GM12878 (cell line): ENCODE results near the gene SLC4A5. TPM values are rescaled to one million over a fixed set of nuclear protein-coding genes. Genes with fewer than 3 reads are reported as not detected.

Experiments used
- ATAC-seq: fragments of 200-7000 bp; cut with Tn5 transposase; 3 replicates; pipeline ENCODE4 v1.9.1; 2020; ENCODE audit warnings: mild to moderate bottlenecking, moderate library complexity
- BruUV-seq: library from RNA; stranded (reverse); fragments of 400-500 nt; replicated peaks from 2 replicates; lab custom pipeline; 2021; lab: Mats Ljungman, UMichigan
- CTCF ChIA-PET: fragments of 300-600 bp; sonication (Branson Sonifier 250); formaldehyde crosslinking; extraction: SDS; loops from one replicate; lab custom pipeline; 2021; ENCODE audit warnings: inconsistent platforms; lab: Yijun Ruan, JAX
- POLR2A ChIA-PET: fragments of 350-600 bp; formaldehyde crosslinking; extraction: SDS; loops from one replicate; lab custom pipeline; 2021; ENCODE audit warnings: inconsistent platforms; lab: Charles Lee
- RAD21 ChIA-PET: fragments of 300-600 bp; sonication (Branson Sonifier 250); formaldehyde crosslinking; loops from one replicate; lab custom pipeline; 2023; ENCODE audit warnings: antibody characterized with exemption; ENCODE audit not compliant: unreplicated experiment; lab: Charles Lee
- SMC1A ChIA-PET: fragments of 300-600 bp; sonication (Branson Sonifier 250); formaldehyde crosslinking; loops from one replicate; lab custom pipeline; 2023; ENCODE audit not compliant: unreplicated experiment, uncharacterized antibody; lab: Charles Lee
- DNase-seq: peaks from one replicate; pipeline ENCODE4 v3.0.0-alpha.2; 2011; ENCODE audit warnings: low read depth, low spot score
- FAIRE-seq: peaks from 3 replicates; lab custom pipeline; 2011; peaks lifted over from hg19 to GRCh38; lab: Jason Lieb, UNC
- H2AFZ ChIP-seq: 2 replicates; pipeline ENCODE4 v1.6.0; 2011; ENCODE audit warnings: low read depth, low read length, control low read depth; ENCODE audit not compliant: control insufficient read depth
- H3K27ac ChIP-seq: 2 replicates; pipeline ENCODE4 v1.5.1; 2011; ENCODE audit warnings: control low read depth; ENCODE audit not compliant: control insufficient read depth, insufficient read depth
- H3K27me3 ChIP-seq, 2 experiments: replicated peaks in 1 of 2; 2 replicates each; pipeline versions ENCODE4 v1.6.0 to v1.6.1; 2011; ENCODE audit warnings: low read length in 1 of 2; ENCODE audit not compliant: control insufficient read depth in 2 of 2, insufficient read depth in 2 of 2
- H3K36me3 ChIP-seq, 2 experiments: 2 replicates each; pipeline ENCODE4 v1.5.1; 2011; ENCODE audit warnings: low read length in 1 of 2; ENCODE audit not compliant: control insufficient read depth in 2 of 2, insufficient read depth in 2 of 2
- H3K4me1 ChIP-seq: 2 replicates; pipeline ENCODE4 v1.6.1; 2011; ENCODE audit warnings: mild to moderate bottlenecking, low read length, moderate library complexity, mixed read lengths; ENCODE audit not compliant: control insufficient read depth, insufficient read depth
- H3K4me2 ChIP-seq: 2 replicates; pipeline ENCODE4 v1.6.0; 2011; ENCODE audit warnings: control low read depth; ENCODE audit not compliant: control insufficient read depth, insufficient read depth
- H3K4me3 ChIP-seq: fragments of 200-600 bp; sonication (generic); 2 replicates; pipeline ENCODE4 v1.5.1; 2016
- H3K79me2 ChIP-seq: 2 replicates; pipeline ENCODE4 v1.6.0; 2011; ENCODE audit warnings: low read length; ENCODE audit not compliant: control insufficient read depth, insufficient read depth
- H3K9ac ChIP-seq: 2 replicates; pipeline ENCODE4 v1.8.0; 2011; ENCODE audit warnings: low read length, control low read depth, mixed read lengths; ENCODE audit not compliant: control insufficient read depth, insufficient read depth
- H3K9me3 ChIP-seq: replicated peaks from 3 replicates; pipeline ENCODE4 v1.5.1; 2011; ENCODE audit warnings: mild to moderate bottlenecking, low read length; ENCODE audit not compliant: control insufficient read depth, insufficient read depth
- H4K20me1 ChIP-seq: 2 replicates; pipeline ENCODE4 v1.6.0; 2011; ENCODE audit not compliant: control insufficient read depth, insufficient read depth
- BCL11A ChIP-seq: IDR thresholded peaks from 2 replicates; pipeline ENCODE4 v1.6.1; 2011; ENCODE audit warnings: low read depth, low read length
- CREM ChIP-seq: IDR thresholded peaks from 2 replicates; pipeline ENCODE4 v1.6.1; 2014; ENCODE audit warnings: antibody characterized with exemption, low read depth
- EED ChIP-seq: sonication (generic); IDR thresholded peaks from 2 replicates; pipeline ENCODE4 v1.6.1; 2016; ENCODE audit warnings: antibody characterized with exemption, low read depth
- FOXM1 ChIP-seq: IDR thresholded peaks from 2 replicates; pipeline ENCODE4 v1.6.1; 2012; ENCODE audit warnings: low read depth, mild to moderate bottlenecking, inconsistent platforms, low read length, moderate library complexity
- KLF5 ChIP-seq: fragments of 450-650 bp; IDR thresholded peaks from 2 replicates; pipeline ENCODE4 v1.6.1; 2014; ENCODE audit warnings: mild to moderate bottlenecking; ENCODE audit not compliant: partially characterized antibody
- LARP7 ChIP-seq: fragments of 450-650 bp; IDR thresholded peaks from 2 replicates; pipeline ENCODE4 v1.6.1; 2017; ENCODE audit warnings: mild to moderate bottlenecking
- MAX ChIP-seq: IDR thresholded peaks from 2 replicates; pipeline ENCODE4 v1.6.1; 2012; ENCODE audit warnings: low read depth, low read length, improper control_type of control experiment
- NBN ChIP-seq: fragments of 450-650 bp; IDR thresholded peaks from 2 replicates; pipeline ENCODE4 v1.6.1; 2016
- PML ChIP-seq: IDR thresholded peaks from 2 replicates; pipeline ENCODE4 v1.6.1; 2012; ENCODE audit warnings: low read length, inconsistent platforms
- RAD21 ChIP-seq: IDR thresholded peaks from 2 replicates; pipeline ENCODE4 v1.6.1; 2011; ENCODE audit warnings: mild to moderate bottlenecking, low read depth, low read length, moderate library complexity; ENCODE audit not compliant: insufficient read depth
- RBBP5 ChIP-seq: fragments of 200-600 bp; sonication (generic); conservative IDR thresholded peaks from 2 replicates; pipeline ENCODE4 v1.6.1; 2016
- SIN3A ChIP-seq: IDR thresholded peaks from 2 replicates; pipeline ENCODE4 v1.6.1; 2012; ENCODE audit warnings: low read depth, low read length, improper control_type of control experiment
- SP1 ChIP-seq: IDR thresholded peaks from one replicate; pipeline ENCODE4 v1.6.1; 2011; ENCODE audit warnings: low read depth, low read length
- WGBS: methylation state at CpG from one replicate; pipeline ENCODE4 v1.1.6; 2016; ENCODE audit warnings: low lambda C conversion rate; ENCODE audit not compliant: insufficient replicate concordance, insufficient coverage; ENCODE audit errors: missing lambda C conversion rate; 5-methylcytosine and 5-hydroxymethylcytosine counted together
- in situ Hi-C: fragments of 300-500 bp; cut with MboI; formaldehyde crosslinking; loops from 9 replicates; pipeline ENCODE4 v1.14.3; 2018; ENCODE audit warnings: mixed read lengths
- intact Hi-C: fragments of 100-400 bp; cut with micrococcal nuclease; formaldehyde crosslinking; loops from one replicate; pipeline ENCODE4 v1.14.2; 2022; ENCODE audit not compliant: unreplicated experiment
- polyA plus RNA-seq, 11 experiments: library from polyadenylated mRNA; depleted of rRNA in 4 of 11; unstranded in 6 of 11; stranded (reverse) in 5 of 11; fragments of >200 nt; fragmentation: Nextera tagmentation in 4 of 11; fragmentation: Illumina TruSeq in 1 of 11; extraction: Ambion mirVana in 4 of 11; extraction: Trizol in 1 of 11; gene quantifications; 1 replicate in 1 of 11; 2 replicates in 10 of 11; pipeline versions ENCODE4 v1.2.1 to v1.2.3, GENCODE V29; 2011 to 2016; ENCODE audit warnings: inconsistent platforms in 2 of 11, missing spikeins in 2 of 11, low read depth in 1 of 11
- total RNA-seq, 4 experiments: library from RNA; depleted of rRNA in 3 of 4; stranded (reverse); fragments of >200 nt in 3 of 4; fragmentation: Illumina TruSeq in 1 of 4; extraction: Trizol in 1 of 4; gene quantifications; 2 replicates each; pipeline versions ENCODE4 v1.2.1 to v1.2.3, GENCODE V29; 2013 to 2021
- TF ChIP-seq, protein P1 (sequence below): fragments of 450-650 bp; IDR thresholded peaks from 2 replicates; pipeline ENCODE4 v1.6.1; 2016; ENCODE audit warnings: mild to moderate bottlenecking
- TF ChIP-seq, protein P2 (sequence below): fragments of 450-650 bp; IDR thresholded peaks from 2 replicates; pipeline ENCODE4 v1.6.1; 2017; ENCODE audit warnings: mild to moderate bottlenecking, moderate library complexity

The SLC4A5 gene
- total and polyA plus RNA-seq, 10 of the 15 experiments (the other 5 are each of a cell fraction or from before 2014, with no cell fraction given) = 0.15 to 4.7 (median 1.6) TPM

DNA sequence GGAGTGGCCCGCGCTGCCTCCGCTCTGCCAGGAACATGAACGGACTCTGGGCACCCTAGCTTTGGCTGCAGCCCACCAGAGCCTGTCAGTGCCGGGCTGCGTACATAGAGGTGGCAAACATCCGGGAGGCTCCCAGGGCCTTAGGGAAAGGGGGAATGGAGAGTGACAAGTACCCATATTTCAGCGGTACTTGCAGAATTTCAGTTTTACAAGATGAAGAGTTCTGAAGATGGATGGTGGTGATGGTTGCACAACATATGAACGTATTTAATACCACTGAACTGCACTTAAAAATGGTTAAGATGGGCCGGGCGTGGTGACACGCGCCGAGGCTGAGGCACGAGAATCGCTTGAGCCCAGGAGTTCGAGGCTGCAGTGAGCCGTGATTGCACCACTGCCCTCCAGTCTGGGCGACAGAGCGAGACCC is 143.9 kb downstream of the SLC4A5 start:
- no peak overlapping the region for H2AFZ ChIP-seq
- H3K9me3 ChIP-seq = no peaks in the 10 kb centered on the region
- no peak for ATAC-seq
- under 1% methylated on average over 14 of the region's 20 CpGs for WGBS
- H4K20me1 ChIP-seq = peaks cover under 1% of the 10 kb centered on the region; the same call in 1 of the 2 replicates
- in situ Hi-C loops = no loop called here
- no TSS peak for BruUV-seq
- peak overlapping the region; percentile 93 for H3K27ac ChIP-seq
- peak overlapping the region; percentile 91 for H3K9ac ChIP-seq
- peak overlapping the region; percentile 46 for H3K4me2 ChIP-seq
- TF ChIP-seq BCL11A (no peak), EED (no peak), KLF5 (no peak), NBN (0 out of 2 replicates have a peak, but pooled peaks have one; percentile 5), CREM (no peak), SIN3A (peak; percentile 57; the same call in 1 of the 2 replicates), MAX (0 out of 2 replicates have a peak, but pooled peaks have one; percentile 16), RAD21 (no peak), LARP7 (peak; percentile 49; the same call in 1 of the 2 replicates), PML (0 out of 2 replicates have a peak, but pooled peaks have one; percentile 13), FOXM1 (no peak), SP1 (no peak), RBBP5 (no peak)
- TF ChIP-seq, protein P1, sequence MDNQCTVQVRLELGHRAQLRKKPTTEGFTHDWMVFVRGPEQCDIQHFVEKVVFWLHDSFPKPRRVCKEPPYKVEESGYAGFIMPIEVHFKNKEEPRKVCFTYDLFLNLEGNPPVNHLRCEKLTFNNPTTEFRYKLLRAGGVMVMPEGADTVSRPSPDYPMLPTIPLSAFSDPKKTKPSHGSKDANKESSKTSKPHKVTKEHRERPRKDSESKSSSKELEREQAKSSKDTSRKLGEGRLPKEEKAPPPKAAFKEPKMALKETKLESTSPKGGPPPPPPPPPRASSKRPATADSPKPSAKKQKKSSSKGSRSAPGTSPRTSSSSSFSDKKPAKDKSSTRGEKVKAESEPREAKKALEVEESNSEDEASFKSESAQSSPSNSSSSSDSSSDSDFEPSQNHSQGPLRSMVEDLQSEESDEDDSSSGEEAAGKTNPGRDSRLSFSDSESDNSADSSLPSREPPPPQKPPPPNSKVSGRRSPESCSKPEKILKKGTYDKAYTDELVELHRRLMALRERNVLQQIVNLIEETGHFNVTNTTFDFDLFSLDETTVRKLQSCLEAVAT = peak; percentile 50; the same call in 1 of the 2 replicates
- TF ChIP-seq, protein P2, sequence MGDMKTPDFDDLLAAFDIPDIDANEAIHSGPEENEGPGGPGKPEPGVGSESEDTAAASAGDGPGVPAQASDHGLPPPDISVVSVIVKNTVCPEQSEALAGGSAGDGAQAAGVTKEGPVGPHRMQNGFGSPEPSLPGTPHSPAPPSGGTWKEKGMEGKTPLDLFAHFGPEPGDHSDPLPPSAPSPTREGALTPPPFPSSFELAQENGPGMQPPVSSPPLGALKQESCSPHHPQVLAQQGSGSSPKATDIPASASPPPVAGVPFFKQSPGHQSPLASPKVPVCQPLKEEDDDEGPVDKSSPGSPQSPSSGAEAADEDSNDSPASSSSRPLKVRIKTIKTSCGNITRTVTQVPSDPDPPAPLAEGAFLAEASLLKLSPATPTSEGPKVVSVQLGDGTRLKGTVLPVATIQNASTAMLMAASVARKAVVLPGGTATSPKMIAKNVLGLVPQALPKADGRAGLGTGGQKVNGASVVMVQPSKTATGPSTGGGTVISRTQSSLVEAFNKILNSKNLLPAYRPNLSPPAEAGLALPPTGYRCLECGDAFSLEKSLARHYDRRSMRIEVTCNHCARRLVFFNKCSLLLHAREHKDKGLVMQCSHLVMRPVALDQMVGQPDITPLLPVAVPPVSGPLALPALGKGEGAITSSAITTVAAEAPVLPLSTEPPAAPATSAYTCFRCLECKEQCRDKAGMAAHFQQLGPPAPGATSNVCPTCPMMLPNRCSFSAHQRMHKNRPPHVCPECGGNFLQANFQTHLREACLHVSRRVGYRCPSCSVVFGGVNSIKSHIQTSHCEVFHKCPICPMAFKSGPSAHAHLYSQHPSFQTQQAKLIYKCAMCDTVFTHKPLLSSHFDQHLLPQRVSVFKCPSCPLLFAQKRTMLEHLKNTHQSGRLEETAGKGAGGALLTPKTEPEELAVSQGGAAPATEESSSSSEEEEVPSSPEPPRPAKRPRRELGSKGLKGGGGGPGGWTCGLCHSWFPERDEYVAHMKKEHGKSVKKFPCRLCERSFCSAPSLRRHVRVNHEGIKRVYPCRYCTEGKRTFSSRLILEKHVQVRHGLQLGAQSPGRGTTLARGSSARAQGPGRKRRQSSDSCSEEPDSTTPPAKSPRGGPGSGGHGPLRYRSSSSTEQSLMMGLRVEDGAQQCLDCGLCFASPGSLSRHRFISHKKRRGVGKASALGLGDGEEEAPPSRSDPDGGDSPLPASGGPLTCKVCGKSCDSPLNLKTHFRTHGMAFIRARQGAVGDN = 0 out of 2 replicates have a peak, but pooled peaks have one; percentile 5
- H3K4me1 ChIP-seq = peaks cover 8% of the 10 kb centered on the region
- H3K36me3 ChIP-seq = peaks cover 0 to 2% of the 10 kb centered on the region in 2 experiments; a peak in 2 of 4 replicates
- ChIA-PET SMC1A (interaction anchor here (0.7 to 3.7 kb wide), 21 partner anchors 8 to 375 kb away, joined by 3 to 24 read pairs (median 5); partner anchors contain the start of genes BOLA3 and MOB1A), CTCF (interaction anchor here (1.0 to 7.8 kb wide), 17 partner anchors 9 to 193 kb away, joined by 3 to 90 read pairs (median 5); partner anchors contain the start of genes BOLA3 and MOB1A), POLR2A (interaction anchor here (0.6 to 6.4 kb wide), 11 partner anchors 8 to 135 kb away, joined by 3 to 83 read pairs (median 4); partner anchors contain the start of gene MOB1A), RAD21 (interaction anchor here (0.8 to 4.6 kb wide), 15 partner anchors 11 to 373 kb away, joined by 3 to 39 read pairs (median 6); partner anchors contain the start of genes BOLA3 and MOB1A)
- peak overlapping the region; percentile 96 for H3K4me3 ChIP-seq
- DNase-seq = no peak
- no peaks in the 10 kb centered on the region for H3K27me3 ChIP-seq
- intact Hi-C loops = no loop called here
- peaks cover 61% of the 10 kb centered on the region for H3K79me2 ChIP-seq
- FAIRE-seq = no peak
